ENCODE data around the gene CUL2.
"Not testable (repeated sequence)": the region's sequence is repeated elsewhere in the genome, so short reads cannot be mapped to it uniquely, and the experiment has no call there.

CUL2 gene

DNA sequence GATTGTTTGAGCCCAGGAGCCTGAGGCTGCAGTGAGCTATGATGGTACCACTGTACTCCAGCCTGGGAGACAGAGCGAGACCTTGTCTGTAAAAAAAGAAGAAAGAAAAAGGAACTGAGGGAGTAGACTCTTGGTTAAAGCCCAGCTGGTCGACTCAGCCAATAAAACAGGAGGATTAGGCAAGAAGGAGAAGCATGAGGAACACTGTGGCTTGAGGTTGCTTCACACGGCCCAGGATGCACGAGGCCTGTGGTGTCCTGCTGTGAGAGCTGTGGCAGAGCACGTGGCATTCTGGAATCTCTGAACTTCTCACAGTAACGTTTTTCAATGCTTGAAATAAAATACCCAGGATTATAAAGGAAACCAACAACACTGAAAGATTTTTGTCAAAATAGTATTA, 93.3 kb downstream of the CUL2 start:
- ChIA-PET POLR2A (ENCODE audit: low non-redundant PET) (no interaction called here), CTCF (interaction anchor here (0.6 to 1.1 kb wide), 3 partner anchors 14 to 109 kb away, joined by 3 to 5 read pairs (median 3); no protein-coding TSS in a partner anchor)
- H3K27ac ChIP-seq: peak overlapping the region; percentile 15; the same call in 1 of the 2 replicates
- TF ChIP-seq, protein P1, sequence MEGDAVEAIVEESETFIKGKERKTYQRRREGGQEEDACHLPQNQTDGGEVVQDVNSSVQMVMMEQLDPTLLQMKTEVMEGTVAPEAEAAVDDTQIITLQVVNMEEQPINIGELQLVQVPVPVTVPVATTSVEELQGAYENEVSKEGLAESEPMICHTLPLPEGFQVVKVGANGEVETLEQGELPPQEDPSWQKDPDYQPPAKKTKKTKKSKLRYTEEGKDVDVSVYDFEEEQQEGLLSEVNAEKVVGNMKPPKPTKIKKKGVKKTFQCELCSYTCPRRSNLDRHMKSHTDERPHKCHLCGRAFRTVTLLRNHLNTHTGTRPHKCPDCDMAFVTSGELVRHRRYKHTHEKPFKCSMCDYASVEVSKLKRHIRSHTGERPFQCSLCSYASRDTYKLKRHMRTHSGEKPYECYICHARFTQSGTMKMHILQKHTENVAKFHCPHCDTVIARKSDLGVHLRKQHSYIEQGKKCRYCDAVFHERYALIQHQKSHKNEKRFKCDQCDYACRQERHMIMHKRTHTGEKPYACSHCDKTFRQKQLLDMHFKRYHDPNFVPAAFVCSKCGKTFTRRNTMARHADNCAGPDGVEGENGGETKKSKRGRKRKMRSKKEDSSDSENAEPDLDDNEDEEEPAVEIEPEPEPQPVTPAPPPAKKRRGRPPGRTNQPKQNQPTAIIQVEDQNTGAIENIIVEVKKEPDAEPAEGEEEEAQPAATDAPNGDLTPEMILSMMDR (conservative IDR thresholded peaks at IDR 0.05; ENCODE audit: low read depth): no peak
- no peak for DNase-seq (ENCODE audit: low spot score)

DNA sequence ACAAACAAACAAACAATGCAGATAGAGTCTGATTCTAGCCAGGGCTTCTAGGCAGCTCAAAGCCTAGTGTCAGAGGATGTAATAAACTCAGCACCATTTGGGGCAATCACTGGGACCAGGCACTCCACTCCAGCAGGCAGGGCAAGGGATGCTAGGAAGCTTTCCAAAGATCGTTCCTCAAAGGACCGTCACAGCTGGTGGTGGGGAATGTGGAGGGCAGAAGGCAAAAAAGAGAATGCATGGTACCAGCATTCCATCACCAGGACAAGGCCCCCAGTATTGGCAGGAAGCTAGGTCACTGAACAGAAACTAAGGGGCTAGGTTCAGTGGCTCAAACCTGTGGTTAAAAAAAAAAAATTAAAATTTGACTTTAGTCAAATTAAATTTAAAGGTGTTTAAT, 94.2 kb downstream of the CUL2 start:
- ChIA-PET CTCF (interaction anchor here (0.6 to 2.4 kb wide), 6 partner anchors 10 to 222 kb away, joined by 3 to 25 read pairs (median 4); no protein-coding TSS in a partner anchor), POLR2A (ENCODE audit: low non-redundant PET) (no interaction called here)
- H3K27ac ChIP-seq: no peak overlapping the region
- TF ChIP-seq, protein P1 (conservative IDR thresholded peaks at IDR 0.05; ENCODE audit: low read depth): no peak
- DNase-seq (ENCODE audit: low spot score): no peak

DNA sequence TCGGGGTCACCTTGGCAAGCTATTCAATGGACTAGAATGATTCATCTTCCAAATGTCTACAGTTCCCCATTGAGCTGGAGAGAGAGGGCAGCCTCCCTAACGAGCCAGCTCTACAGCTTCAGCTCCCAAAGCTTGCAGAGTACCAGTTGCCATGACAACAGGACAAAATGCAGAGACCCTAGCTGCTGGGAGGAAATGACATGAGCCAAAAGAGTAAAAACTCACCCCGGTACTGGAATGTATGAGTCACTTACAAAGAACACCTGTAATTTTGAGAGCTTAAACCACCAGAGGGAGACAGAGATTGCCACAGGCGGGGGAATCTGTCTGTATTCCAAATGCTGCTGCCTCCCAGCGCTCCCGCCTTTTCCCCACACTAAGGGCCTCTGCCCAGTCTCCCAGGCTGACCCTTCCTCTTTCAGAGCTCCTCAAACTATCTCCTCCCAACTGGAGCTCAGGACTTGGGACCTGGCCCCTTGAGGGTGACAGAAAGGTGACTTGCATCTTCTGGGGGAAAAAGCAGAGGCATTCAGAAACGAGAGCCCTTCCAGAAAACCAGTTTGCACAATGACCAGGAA, 95.5 kb downstream of the CUL2 start:
- DNase-seq (ENCODE audit: low spot score): peak; percentile 94
- ChIA-PET CTCF (interaction anchor here (0.6 to 2.4 kb wide), 29 partner anchors 9 to 1722 kb away, joined by 3 to 25 read pairs (median 4); no protein-coding TSS in a partner anchor), POLR2A (ENCODE audit: low non-redundant PET) (no interaction called here)
- peak overlapping the region; percentile 71 for H3K27ac ChIP-seq
- TF ChIP-seq, protein P1 (conservative IDR thresholded peaks at IDR 0.05; ENCODE audit: low read depth): peak; percentile 79

DNA sequence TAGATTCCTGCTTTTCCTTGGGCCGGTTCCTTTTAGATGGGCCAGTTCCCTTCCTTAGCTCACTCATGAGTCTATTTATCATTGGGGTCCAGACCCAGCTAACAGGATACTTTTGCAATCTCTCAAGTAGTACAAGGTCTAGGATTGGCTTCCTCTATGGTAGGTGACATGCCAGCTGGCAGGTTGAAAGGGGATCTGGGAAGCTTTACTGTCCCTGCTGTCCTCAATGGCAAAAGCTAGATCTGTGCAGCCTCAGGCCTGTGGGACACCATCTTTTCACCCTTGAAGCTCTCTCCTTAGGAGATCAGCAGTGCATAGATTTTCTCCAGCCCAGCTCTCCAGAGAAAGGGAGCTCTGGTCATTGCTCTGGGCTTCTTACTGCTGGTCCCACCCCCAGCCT, 96.4 kb downstream of the CUL2 start:
- H3K27ac ChIP-seq: peak overlapping the region; percentile 71
- POLR2A ChIA-PET (ENCODE audit: low non-redundant PET): no interaction called here
- TF ChIP-seq, protein P1 (conservative IDR thresholded peaks at IDR 0.05; ENCODE audit: low read depth): no peak
- no peak for DNase-seq (ENCODE audit: low spot score)
- CTCF ChIA-PET: interaction anchor here (0.7 to 2.4 kb wide), 11 partner anchors 10 to 339 kb away, joined by 3 to 25 read pairs (median 5); no protein-coding TSS in a partner anchor

DNA sequence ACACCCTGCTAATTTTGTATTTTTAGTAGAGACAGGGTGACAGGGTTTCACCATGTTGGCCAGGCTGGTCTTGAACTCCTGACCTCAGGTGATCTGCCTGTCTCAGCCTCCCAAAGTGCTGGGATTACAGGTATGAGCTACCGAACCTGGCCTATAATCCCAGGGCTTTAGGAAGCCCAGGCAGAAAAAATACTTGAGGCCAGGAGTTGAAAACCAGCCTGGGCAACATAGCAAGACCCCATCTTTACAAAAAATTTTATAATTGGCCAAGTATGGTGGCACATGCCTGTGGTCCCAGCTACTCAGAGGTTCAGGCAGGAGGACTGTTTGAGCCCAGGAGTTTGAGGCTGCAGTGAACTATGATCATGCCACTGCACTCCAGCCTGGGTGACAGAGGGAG, 99.0 kb downstream of the CUL2 start:
- POLR2A ChIA-PET (ENCODE audit: low non-redundant PET); CTCF ChIA-PET; DNase-seq (ENCODE audit: low spot score): not testable (repeated sequence)
- H3K27ac ChIP-seq: peak overlapping the region; percentile 64

DNA sequence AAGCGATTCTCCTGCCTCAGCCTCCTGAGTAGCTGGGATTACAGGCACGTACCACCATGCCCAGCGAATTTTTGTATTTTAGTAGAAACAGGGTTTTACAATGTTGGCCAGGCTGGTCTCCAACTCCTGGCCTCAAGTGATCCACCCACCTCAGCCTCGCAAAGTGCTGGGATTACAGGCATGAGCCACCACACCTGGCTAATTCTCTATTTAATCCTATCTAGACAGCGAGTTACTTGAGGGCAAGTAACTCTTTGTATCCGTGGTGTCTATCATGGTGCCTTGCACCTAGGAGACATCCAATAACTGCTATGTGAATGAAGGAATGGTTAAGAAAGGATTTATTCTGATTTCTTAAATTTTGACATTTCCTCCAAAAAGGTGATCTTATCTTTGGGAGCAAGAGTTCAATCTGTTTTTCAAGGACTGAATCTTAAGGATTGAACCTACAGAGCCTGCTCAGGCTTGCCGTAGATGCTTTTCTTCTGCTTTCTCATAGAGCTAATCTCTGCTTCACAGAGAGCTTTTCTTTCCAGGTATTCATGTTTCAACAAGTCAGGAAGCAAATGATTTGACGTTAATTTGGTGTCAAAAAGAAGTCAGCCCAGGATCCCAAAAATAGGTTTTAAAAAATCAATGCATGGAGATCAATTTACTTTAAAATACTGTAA, 101.6 kb downstream of the CUL2 start:
- TF ChIP-seq, protein P1 (conservative IDR thresholded peaks at IDR 0.05; ENCODE audit: low read depth): no peak
- peak overlapping the region; percentile 86 for H3K27ac ChIP-seq
- ChIA-PET POLR2A (ENCODE audit: low non-redundant PET) (no interaction called here), CTCF (no interaction called here)
- peak; percentile 37 for DNase-seq (ENCODE audit: low spot score)

DNA sequence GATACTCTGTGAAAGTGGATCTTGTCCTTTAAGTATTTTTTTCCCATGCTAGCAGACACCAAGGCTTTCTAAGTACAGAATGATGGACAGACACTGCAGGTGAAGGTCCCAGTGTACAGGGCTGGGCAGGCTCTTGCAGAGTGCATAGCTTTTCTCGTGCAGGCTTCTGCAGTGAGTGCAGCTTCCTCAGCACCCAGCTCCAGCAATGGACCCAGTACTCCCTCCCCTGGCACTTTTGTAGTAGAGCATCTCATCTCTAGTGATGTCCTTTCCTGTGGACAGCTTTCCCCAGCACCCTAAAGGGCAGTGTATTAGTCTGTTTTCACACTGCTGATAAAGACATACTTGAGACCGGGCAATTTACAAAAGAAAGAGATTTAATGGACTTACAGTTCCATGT, 104.3 kb downstream of the CUL2 start:
- DNase-seq (ENCODE audit: low spot score): no peak
- ChIA-PET CTCF (interaction anchor here (0.7 to 1.2 kb wide), 3 partner anchors 9 to 320 kb away, joined by 3 to 5 read pairs (median 3); no protein-coding TSS in a partner anchor), POLR2A (ENCODE audit: low non-redundant PET) (interaction anchor here (0.6 kb wide), 1 partner anchor 887 kb away, joined by 3 read pairs; no protein-coding TSS in a partner anchor)
- TF ChIP-seq, protein P1 (conservative IDR thresholded peaks at IDR 0.05; ENCODE audit: low read depth): no peak
- H3K27ac ChIP-seq: no peak overlapping the region

All from RWPE1 (cell line).